ENCODE measurements around the gene SLC7A5.
A peak's percentile ranks its signal among the peaks of the same experiment; 100 is the strongest.
"Not testable (repeated sequence)": the region's sequence is repeated elsewhere in the genome, so short reads cannot be mapped to it uniquely, and the experiment has no call there.

SLC7A5 gene

GRCh38 chr16:87860553-87861299 is 8.6 kb downstream of the SLC7A5 start:
- DNase-seq: no peak

GRCh38 chr16:87858151-87858993 is 10.9 kb downstream of the SLC7A5 start:
- DNase-seq: not testable (repeated sequence)

- DNase-seq: no peak
Observed at GRCh38 chr16:87856791-87857228, 12.5 kb downstream of the SLC7A5 start.

GRCh38 chr16:87855852-87856715 is 13.2 kb downstream of the SLC7A5 start:
- DNase-seq: no peak

- DNase-seq: no peak
Observed at GRCh38 chr16:87854907-87855683, 14.2 kb downstream of the SLC7A5 start.

- DNase-seq: peak; percentile 63
Observed at GRCh38 chr16:87854053-87854906, 15.0 kb downstream of the SLC7A5 start.

GRCh38 chr16:87853411-87854052 is 15.8 kb downstream of the SLC7A5 start:
- peak; percentile 97 for DNase-seq

GRCh38 chr16:87851601-87852000 is 17.7 kb downstream of the SLC7A5 start:
- DNase-seq: no peak

- DNase-seq: no peak
Observed at GRCh38 chr16:87851141-87851587, 18.1 kb downstream of the SLC7A5 start.

- peak; percentile 98 for DNase-seq
Observed at GRCh38 chr16:87850009-87851006, 19.0 kb downstream of the SLC7A5 start.

- DNase-seq: no peak
Observed at GRCh38 chr16:87849419-87850008, 19.8 kb downstream of the SLC7A5 start.

GRCh38 chr16:87848676-87849345 is 20.5 kb downstream of the SLC7A5 start:
- DNase-seq: no peak

GRCh38 chr16:87847785-87848675 is 21.3 kb downstream of the SLC7A5 start:
- no peak for DNase-seq

- no peak for DNase-seq
Observed at GRCh38 chr16:87847467-87847784, 21.9 kb downstream of the SLC7A5 start.

- DNase-seq: no peak
Observed at GRCh38 chr16:87846705-87847466, 22.4 kb downstream of the SLC7A5 start.

- no peak for DNase-seq
Observed at GRCh38 chr16:87845807-87846619, 23.3 kb downstream of the SLC7A5 start.
